Occipital lobe (tissue), 2 donors: Measurements from ENCODE around the gene EFCAB12. TPM values are rescaled to one million over a fixed set of nuclear protein-coding genes. Genes with fewer than 3 reads are reported as not detected.
"Not testable (repeated sequence)": the region's sequence is repeated elsewhere in the genome, so short reads cannot be mapped to it uniquely, and the experiment has no call there.

ENCODE experiments used
- DNase-seq: peaks from one replicate; lab custom pipeline; 2025; lab: John Stamatoyannopoulos, UW
- total RNA-seq: library from RNA; depleted of rRNA; stranded (reverse); fragments of >200 nt; gene quantifications from one replicate; pipeline ENCODE4 v1.2.3, GENCODE V29; 2014

EFCAB12 gene
- total RNA-seq, 1 donor from 2014 or later = 0.16 TPM

DNA sequence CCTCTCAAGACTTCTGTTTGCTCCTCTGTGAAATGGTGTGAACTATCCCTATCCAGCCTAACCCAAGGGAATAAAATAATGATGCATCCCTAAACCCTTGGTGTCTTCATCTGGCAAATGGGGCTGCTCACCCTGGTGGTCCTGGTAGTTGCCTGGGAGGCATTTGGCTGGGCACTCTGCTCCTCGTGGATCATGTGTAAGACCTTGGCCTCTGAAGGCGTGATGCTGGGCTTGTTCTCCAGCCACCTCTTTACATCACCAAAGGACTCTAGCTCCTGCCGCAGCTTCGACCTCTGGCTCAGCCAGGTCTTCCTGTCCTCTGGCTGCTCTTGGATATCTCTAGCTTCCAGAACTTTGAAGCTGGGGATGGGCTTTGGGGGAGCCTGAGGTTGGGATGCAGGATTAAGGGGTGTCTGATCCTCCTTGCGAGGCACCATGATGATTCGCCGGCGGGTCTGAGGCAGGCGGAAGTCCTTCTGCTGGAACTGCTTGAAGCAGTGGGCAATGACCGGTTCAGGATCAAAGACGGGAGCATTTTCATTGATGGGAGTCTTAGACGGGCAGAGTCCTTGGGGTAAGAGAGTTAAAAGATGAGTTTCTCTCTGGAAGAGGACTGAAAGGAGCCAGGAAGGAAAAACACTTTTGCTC lies 7.1 kb downstream of the EFCAB12 start:
- no peak for DNase-seq

GRCh38 chr3:129419476-129419875 lies 9.0 kb downstream of the EFCAB12 start:
- no peak for DNase-seq

DNA sequence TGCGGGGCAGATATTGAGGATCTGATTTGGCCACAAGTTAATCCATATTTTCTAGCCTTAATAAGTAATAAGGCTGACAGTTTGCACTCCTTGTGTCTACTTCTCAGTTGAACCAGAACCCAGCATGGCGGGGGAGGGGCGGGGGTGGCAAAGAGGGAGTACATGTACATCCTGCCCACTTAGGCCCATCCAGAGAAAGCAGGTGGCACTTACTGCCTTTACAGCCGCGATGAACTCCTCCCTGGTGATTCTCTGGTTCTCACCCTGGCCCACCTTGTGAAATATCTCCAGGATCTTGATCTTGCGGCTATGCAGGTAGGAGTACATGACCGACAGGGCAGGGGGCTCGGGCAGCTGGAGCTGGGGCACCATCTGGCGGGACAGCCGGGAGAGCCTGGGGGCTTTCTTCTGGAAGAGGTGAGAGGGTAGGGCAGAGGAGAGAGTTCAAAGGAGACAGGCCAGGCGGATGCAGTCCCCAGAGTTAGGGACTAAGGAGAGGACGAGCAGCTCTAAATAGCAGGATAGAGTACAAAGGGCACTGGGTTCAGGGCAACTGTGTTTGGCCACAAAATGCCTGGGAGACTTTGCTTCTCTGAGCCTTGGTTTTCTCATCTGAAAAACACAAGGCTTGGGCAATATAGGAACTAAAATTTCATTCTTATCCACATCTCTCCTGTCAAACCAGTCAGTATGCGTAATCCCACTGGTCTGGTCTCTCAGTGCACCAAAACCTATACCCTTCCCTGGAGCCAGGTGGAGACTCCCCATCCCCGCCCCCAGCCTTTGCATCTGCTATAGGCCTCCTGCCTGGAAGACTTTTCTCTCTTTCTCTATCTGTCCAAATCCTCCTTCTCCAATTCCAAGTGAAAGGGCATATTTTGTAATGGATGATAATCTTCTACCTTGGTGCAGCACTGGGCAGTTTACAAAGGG lies 10.1 kb downstream of the EFCAB12 start:
- DNase-seq = no peak

DNA sequence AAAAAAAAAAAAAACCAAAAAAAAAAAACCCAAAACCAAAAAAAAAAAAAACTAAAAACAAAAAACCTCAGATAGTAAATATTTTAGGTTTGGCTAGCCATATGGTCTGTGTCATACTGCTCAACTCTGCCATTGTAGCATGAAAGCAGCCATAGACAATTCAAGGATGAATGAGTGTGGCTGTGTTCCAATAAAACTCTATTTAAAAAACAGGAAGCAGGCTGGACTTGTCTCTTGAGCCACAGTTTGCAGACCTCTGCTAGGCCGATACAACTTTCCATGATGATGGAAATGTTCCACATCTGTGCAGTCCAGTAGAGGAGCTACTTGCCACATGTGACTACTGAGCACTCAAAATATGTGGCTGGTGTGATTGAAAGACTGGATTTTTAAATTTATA lies 11.1 kb downstream of the EFCAB12 start:
- no peak for DNase-seq

DNA sequence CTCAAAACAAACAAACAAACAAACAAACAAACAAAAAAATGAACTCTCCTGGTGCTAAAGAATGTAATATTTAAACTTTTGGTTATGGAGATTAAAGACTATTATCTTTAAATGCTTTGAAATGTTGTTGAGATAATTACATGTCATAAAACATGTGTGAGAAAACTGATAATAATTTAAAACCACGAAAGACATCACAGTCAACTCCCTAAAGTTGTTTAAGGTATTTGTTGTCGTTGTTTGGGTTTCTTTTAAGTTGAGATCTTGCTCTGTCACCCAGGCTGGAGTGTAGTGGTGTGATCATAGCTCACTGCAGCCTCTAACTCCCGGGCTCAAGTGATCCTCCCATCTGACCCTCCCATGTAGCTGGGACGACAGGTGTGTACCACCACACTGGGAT lies 12.0 kb downstream of the EFCAB12 start:
- DNase-seq = no peak

DNA sequence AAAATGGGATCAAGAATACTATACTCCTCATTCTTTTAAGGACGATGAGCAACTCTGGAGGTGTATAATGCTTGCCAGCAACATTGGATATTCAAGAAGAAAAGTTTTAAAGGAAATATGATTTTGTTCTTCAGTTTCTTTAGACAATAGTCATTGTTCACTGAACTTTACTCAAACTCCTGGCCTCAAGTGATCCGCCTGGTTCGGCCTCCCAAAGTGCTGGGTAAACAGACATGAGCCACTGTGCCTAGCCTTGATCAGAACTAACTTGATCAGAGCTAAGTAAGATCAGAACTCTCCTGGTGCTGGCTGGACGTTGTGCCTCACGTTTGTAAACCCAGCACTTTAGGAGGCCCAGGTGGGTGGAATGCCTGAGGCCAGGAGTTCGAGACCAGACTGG lies 12.6 kb downstream of the EFCAB12 start:
- DNase-seq = no peak

DNA sequence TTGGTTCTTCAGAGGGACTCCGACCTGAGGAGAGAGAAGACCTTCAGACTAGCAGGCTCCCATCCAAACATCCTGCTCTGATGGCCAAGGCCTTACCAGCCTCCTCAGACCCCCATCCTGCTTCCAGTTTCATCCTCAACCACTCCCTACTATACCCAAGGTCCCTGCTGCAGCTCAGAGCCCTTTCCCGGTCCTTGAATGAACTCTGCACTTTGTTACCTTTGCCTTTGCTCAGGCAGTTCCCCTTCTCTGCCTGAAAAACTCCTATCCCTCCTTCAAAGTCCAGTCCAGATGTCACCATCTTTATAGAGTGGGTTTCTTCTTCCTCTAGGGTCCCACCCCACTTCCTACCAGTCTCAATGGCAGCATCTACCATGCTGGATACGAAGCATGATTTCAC lies 13.1 kb downstream of the EFCAB12 start:
- no peak for DNase-seq

GRCh38 chr3:129413687-129414506 lies 14.5 kb downstream of the EFCAB12 start:
- no peak for DNase-seq

DNA sequence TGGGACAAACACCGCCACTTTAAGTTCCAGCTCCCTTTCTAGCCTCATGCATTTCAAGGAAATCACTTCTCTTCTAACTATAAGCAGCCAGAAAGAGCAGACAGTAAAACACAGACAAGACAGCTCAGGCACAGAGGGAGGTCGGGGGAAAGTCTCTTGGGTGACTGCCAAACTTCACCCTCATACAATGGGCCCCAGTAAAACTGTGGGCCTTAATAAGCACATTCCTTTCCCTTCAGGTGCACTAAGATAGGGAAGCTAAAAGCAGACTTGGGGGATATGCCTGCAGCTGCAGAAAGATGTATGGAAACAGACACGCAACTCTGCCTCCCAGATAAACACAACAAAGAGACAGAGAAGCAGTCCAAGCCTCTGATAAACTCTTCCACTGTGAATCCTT lies 15.2 kb downstream of the EFCAB12 start:
- DNase-seq = not testable (repeated sequence)

DNA sequence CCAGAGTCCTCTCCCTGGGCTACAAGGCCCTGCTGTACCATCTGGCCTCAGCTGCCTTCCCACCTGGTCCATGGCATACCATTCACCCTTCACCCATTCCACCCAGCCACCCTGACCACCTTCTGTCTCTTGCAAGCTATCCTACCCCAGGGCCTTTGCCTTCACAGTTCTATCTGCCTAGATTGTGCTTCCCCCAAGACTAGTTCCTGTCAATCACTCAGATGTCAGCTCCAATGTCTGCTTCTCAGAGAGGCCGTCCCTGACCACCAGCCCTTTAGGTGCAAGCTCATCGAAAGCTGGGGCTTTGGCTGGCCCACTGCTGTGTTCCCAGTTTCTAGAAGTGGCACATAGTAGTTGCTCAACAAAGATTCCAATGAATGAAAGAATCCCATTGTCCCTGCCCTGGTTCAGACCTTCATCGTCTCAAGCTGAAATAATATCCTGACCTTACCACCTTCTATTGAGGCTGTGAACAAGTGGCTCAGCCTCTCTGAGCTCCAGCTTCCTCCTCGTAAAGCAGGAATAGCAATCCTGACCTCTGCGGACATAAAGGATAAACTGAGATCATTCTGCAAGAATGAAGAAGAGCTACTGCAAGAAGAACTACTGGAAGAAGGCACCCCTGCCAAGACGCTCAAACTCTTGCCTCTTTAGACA lies 15.8 kb downstream of the EFCAB12 start:
- no peak for DNase-seq

DNA sequence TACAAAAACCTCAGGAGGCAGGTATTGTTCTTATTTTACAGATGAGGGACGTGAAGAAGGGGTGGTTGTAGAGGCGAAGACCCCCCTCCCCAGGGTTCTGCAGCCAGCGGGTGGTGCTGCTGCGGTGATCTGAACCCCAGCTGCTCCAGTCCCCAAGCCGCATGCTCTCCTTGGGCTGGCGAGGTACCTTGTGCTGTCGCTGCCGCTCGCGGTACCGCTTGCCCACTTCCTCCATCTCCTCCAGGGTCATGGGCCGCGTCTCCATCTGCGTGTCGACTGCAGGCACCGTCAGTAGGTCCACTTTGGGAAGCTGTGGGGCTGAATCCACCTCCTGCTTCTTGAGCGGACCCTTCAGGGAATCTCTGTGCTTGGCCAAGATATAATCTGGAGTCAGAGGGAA lies 17.5 kb downstream of the EFCAB12 start:
- DNase-seq = no peak

DNA sequence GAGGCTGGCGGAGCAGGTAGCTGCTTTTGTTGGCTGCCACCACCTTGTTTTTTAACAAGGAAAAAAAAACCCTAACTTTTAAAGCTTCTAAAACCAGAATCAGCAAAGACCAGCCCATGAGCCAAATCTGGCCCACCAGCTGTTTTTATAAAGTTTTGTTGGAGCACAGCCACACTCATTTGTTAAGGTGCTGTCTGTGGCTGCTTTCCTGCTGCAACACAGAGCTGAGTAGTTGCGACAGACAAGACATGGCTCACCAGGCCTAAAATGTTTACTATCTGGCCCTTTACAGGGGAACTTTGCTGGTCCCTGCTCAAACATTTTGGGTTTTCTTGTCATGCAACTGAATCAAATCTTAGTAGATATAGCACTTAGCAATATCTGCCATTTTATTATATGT lies 18.9 kb downstream of the EFCAB12 start:
- DNase-seq = no peak

GRCh38 chr3:129404610-129405009 lies 23.8 kb downstream of the EFCAB12 start:
- no peak for DNase-seq

DNA sequence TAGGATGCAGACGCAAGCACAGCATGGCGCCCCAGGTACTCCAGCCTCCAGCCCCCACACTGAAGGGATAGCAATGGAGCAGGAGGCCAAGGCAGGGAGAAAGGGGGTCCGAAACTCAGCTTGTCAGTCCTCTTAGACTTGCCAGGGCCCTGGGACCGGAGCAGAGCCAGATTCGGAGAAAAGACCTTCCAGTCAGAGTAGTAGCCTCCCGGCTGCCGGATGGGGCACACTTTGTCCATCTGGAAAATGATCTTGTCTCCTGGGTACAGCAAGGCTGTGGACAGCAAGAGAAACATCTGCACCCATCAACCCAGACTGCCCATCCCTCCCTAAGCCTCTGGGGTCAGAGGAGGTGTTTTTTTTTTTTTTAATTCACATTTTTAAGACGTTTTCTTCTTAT lies 24.3 kb downstream of the EFCAB12 start:
- no peak for DNase-seq

DNA sequence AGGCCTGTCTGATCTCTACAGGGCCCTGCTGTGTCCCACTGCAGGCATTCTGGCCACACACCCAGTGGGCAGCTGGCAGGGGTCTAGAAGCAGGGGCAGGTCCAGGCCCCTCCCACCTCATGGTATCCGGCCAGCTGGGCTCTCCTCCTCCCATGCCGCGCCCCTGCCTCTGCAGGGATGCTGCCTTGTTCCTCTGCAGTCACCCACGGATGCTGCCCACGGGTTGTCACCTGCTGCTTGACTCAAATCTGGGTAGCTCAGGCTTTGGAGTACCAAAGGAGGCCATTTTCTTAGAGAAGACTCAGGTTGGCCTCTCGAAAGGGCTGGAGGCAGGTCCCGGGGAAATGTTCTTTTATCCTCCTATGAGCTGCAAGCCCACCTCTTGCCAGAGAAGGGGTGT lies 25.0 kb downstream of the EFCAB12 start:
- no peak for DNase-seq

GRCh38 chr3:129402616-129403015 lies 25.8 kb downstream of the EFCAB12 start:
- no peak for DNase-seq

GRCh38 chr3:129402210-129402609 lies 26.2 kb downstream of the EFCAB12 start:
- DNase-seq = no peak

DNA sequence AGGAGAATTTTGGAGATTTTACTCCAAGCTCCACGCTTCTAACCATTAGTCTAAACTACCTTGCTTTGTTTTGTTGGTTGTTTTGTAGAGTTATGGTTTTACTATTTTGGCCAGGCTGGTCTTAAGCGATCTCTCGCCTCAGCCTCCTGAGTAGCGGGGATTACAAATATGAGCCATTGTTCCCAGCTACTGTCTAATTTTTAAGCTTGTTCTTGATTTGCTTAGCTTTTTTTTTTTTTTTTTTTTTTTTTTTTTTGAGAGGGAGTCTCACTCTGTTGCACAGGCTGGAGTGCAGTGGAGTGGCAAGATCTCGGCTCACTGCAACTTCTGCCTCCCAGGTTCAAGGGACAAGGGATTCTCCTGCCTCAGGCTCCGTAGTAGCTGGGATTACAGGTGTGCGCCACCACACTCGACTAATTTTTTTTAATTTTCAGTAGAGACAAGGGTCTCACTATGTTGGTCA lies 28.5 kb downstream of the EFCAB12 start:
- no peak for DNase-seq

DNA sequence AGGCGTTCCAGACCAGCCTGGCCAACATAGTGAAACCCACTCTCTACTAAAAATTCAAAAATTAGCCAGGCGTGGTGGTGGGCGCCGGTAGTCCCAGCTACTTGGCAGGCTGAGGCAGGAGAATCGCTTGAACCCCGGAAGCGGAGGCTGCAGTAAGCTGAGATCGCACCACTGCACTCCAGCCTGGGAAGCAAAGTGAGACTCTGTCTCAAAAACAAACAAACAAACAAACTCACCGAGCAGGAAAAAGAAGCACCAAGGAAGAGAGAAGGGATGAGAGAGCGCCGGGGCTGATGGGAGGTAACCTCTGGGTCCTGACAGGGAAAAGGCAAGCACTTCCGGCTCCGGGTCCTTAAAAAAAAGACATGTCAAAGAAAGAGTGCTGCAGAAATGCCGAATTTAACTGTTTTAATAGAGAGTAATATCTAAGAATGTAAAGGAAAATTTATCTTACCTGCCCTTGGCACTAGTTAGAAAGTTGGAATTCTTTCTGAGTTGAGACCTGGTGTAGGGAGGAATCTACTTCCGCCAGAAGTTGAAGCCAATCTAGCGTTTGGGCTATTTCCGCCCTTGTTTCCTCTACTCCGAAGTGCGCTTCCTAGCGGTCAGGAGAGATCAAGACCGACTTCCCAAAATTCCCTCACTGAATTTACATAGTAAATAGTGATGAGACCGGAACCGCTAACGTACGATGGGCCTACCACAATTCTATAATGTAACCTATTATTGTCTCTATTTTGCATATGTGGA lies 29.1 kb downstream of the EFCAB12 start:
- peak; percentile 78 for DNase-seq

GRCh38 chr3:129398803-129399144 lies 29.7 kb downstream of the EFCAB12 start:
- no peak for DNase-seq
